M059J (cell line): ENCODE results near the gene ASRGL1. TPM values are rescaled to one million over a fixed set of nuclear protein-coding genes. Genes with fewer than 3 reads are reported as not detected.

Experiments used
- DNase-seq: peaks from one replicate; pipeline ENCODE4 v3.0.0-alpha.2; 2012; ENCODE audit warnings: low read depth
- total RNA-seq: library from RNA; depleted of rRNA; stranded (reverse); fragments of >200 nt; shearing (Covaris generic); gene quantifications from 2 replicates; pipeline ENCODE4 v1.2.3, GENCODE V29; 2014

Gene ASRGL1
- total RNA-seq, 1 experiment from 2014 or later, result 25.8 TPM

DNA sequence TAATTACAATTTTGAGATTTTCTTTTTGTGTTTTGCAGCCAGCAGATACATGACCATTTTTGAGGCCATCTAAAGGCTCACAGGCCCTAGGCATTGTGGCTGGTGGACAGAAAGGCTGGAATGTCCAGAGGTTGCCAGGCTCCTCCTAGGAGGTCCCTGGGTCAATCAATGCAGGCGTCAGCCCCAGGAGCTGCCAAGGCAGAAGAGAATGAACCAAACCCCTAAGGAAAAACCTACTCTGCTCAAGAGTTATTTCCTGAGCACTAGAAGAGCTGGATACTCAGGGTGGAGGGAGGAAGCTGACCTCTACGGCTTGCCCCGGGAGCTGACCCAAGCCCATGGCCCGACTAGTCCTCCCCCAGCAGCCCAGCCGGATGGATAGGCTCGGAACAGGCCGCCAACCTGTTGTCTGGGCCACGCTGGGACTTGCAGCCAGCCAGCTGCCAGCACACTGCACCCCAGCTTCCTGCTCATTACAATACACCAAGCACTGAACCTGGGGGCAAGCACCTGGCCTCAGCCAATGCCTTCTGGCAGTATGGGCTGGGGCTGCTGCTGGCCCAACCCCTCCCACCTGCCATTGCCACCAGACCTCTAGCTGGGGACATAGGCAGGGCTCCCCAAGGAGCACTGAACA lies 75.9 kb downstream of the ASRGL1 start:
- no peak for DNase-seq

DNA sequence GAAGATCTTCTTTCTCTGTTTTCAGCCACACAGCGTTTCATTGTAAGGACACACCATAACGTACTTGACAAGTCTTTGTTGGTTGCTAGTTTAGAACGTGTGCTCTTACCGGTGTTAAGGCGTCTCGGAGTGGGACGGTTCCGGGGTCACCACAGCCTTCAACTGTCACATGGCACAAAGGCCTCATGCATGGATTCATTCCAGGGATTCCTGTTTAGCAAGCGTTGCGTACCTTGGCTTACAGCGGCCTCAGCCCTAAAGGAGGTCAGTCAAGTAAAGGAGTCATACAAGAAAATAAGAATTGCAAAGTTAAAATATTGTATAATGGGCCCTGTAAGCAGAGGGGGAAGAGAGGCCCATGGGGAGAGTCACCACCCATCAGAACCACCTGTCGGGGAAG lies 79.3 kb downstream of the ASRGL1 start:
- DNase-seq, result no peak

DNA sequence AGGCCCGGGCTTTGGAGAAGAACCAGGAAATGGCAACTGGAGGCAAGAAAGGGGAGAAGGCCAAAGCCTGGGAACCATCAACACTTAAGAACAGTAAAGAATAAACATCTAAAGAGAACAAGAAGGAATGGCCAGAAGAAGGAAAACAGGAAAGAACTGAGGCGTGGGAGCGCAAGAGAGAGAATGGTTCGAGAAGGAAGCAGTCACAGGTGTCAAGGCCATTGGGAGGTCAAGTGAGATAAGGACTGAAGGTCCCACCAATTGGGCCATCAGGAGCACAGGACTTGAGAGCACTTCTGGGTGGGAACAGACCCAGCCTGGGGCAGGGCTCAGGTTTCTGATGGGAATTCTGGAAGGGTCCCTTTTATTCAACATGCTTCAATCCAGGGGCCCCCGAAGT lies 80.9 kb downstream of the ASRGL1 start:
- DNase-seq, result no peak

DNA sequence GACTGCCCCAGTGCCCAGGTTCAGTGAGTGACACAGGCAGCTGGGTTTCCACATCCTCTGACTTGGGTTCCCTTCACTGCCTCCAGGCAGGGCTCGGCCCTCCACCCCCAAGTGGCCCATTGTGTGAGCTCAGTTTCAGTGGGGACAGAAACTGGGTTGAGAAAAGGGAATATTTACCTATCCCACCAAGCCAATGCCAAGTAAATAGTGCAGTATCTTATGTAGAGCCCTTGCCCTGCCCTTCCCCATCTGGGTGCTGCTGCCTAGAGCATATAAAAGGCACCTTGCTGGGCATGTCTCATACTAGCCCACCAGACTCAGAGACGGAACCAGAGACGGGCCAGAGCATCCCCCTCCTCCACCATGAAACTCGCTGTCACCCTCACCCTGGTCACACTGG lies 81.5 kb downstream of the ASRGL1 start, which contains the start of gene SCGB1A1:
TSS of gene SCGB1A1 (plus strand) at position 301 of the 400 bp plus-strand sequence. CDS start at position 364, 63 bp downstream.
- no peak for DNase-seq

DNA sequence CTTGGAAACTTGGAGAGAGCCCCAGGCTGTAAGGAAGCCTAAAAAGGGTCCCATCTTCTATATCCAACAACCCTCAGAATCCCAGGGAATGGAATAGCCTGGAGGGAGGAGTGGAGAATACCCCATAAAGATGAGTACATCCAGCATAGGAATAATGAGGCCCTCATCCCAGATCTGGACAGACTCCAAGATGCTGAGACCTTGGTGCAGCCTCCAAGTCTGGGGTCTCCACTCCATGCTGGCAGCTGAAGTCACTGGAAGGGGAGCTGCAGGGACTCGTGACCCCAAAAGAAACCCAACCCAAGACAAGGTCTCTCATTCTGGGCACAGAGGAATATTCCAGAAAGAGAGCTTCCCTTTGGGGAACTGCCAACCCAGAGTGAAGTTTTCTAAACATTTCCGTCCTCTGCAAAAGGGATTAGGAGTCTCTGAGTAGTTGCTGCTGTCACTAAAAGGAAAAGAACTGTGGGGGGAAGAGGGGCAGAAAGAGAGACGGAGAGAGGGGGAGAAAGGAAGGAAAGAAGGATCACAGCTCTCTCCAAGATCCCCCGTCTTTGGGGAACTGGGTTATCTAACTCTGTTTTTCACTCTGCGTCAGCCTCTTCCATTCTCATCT lies 82.2 kb downstream of the ASRGL1 start:
- DNase-seq, result no peak

DNA sequence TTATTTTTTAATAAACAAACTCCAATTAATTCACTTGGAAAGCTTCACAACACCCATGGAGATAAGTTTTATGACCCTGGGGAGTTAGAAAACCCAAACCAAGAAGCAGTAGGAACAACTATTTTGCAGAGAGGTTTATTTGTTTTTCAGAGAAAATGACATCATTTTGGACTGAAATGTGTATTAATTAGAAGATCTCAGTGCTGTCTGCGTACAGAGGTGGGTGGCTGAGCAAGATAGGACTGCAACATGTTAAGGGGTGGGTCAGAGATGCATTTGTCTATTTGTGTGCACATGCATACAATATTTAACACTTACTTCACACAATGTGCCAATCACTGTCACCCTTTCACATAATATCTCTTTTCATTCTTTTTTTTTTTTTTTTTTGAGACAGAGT lies 82.7 kb downstream of the ASRGL1 start:
- DNase-seq, result no peak

DNA sequence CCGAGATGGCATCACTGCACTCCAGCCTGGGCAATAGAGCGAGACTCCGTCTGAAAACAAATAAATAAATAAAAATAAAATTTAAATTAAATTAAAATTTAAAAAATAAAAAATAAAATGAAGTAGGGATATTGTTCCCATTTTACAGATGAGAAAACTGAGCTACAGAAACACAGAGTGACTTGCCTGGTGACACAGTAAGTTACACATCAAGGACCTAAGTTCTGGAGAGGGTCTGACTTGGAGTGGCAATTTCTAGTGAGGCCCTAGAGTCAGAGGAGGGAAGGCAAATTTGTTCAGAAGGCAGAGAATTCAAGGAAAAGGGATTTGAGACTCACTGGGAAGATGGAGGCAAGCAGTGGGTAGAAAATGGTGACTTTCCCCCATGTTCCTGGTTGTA lies 83.6 kb downstream of the ASRGL1 start:
- DNase-seq, result no peak

DNA sequence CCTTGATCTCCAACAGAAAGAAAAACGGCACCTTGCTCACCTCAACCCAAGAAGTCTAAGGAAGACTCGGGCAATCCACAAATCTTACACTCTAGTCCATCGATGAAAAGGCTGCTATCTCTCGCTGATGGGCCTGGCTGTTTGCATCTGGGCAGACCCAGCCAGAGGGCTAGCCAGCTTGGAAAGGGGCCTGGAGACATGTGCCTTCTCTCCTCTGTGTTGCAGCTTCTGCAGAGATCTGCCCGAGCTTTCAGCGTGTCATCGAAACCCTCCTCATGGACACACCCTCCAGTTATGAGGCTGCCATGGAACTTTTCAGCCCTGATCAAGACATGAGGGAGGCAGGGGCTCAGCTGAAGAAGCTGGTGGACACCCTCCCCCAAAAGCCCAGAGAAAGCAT lies 84.7 kb downstream of the ASRGL1 start:
- DNase-seq, result no peak

DNA sequence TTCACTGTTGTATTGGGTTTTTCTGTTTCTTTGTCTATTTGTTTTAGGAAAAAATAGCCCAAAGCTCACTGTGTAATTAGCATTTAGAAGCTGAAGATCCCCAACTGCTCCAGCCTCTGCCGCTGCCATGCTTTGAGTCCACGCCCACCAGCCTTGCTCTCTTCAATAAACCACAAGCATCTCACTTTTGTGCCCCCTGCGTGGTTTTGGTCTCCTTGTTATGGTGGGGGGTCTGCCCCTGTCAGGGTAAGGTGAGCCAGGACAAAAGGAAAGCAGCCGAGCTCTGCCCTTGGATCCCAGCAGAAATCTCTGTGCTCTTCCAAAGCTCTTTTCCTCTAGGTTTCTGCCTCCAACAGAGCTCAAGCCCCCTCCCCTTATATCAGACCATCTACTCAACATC lies 85.8 kb downstream of the ASRGL1 start:
- no peak for DNase-seq

DNA sequence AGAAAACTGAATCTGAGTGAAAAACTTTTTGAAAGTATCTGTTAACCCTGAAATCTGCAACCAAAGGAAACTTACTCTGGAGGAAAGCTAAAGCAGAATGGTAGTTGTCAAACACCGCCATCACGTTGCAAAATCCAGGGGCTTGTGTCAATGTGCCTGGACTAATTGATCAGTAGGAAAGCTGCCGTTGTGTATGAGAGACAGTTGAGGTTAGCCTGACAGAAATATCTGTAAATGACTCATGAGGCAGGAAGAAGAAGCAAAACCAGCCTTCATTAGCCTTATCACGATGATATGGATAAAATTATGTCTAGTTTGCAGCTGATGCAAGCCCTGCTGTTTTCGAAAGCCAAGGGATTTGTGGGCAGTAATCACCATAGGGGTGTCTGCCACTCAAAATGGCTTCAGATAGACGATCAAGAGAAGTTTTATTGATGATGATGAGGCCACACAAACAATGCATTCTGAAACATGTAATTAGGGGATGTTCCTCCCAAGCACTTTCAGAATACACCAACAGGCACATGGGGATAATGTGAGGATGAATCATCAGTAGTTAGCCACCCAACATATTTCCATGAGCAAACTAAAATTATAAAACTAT lies 90.5 kb downstream of the ASRGL1 start:
- DNase-seq, result peak; percentile 68

DNA sequence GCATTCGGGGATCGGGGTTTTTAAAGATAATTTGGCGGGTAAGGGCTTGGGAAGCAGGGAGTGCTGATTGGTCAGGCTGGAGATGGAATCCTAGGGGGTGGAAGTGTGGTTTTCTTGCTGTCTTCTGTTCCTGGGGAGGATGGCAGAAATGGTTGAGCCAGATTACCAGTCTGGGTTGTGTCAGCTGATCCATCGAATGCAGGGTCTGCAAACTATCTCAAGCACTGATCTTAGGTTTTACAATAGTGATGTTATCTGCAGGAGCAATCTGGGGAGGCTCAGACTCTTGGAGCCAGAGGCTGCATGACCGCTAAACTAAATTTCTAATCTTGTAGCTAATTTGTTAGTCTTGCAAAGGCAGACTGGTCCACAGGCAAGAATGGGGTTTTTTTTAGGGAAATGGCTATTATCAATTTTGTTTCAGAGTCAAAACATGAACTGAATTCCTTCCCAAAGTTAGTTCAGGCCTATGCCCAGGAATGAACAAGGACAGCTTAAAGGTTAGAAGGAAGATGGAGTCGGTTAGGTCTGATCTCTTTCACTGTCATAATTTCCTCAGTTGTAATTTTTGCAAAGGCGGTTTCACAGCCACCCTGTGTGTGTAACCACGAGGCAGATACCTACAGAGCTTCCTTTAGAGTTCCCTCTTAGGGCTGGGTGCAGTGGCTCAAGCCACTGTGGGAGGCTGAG lies 91.8 kb downstream of the ASRGL1 start:
- peak; percentile 38 for DNase-seq

DNA sequence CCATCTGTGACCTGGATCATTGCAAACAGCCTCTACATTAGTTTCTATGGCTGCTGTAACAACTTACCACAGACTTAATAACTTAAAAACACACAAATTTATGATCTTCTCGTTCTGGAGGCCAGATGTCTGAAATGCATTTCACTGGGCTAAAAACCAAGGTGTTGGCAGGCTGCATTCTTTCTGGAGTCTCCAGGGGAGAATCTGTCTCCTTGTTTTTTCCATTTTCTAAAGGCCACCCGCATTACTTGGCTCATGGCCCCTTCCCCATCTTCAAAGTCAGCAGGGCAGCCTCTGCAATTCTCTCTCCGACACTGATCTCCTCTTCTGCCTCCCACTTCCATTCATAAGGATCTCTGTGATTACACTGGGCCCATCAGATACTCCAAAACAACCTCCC lies 93.2 kb downstream of the ASRGL1 start:
- no peak for DNase-seq

DNA sequence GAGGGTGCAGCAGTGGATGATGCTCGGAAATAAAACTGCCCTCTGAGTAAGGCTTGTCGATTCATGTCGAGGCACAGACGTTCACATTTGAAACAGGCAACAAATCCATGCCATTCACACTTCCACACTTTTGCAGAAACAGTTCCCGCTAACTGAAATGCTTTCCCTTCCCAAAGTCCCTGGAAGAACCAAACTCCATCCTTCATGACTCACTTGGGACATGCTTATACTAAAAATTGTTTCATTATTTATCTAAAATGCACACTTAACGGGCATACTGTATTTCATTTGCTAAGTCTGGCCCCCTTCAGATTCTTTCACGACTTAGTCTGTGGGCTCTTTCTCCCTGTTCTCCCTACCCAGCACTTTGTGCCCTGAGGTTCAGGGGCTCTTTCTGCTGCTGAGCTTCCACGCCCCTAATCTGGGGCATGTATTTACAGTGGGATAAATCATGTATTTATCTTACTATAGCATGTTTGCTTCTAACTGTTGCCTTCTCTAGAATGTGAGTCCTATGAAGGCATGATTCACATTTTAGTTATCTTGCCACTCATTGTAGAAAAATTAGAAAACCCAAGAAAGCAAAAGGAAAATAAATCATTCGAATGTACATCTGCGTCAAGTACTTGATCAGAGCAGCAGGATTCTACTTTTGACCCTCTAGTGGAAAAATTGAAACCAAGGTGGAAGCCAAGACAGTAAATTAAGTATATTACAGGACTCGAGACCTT lies 94.1 kb downstream of the ASRGL1 start:
- DNase-seq, result peak; percentile 88

DNA sequence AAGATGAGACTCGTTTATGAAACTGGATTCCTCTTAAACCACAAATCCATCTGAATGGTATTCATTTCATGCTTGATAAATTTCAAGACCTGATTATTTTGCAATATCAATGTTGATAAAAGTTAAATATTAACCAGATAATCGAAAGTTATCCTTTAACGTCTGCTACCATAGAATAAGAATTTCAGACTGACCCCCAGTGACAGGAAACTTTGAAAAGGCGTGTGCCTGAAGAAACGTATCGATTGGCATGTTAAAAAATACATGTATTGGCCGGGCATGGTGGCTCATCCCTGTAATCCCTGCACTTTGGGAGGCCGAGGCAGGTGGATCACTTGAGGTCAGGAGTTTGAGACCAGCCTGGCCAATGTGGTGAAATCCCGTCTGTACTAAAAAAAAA lies 95.4 kb downstream of the ASRGL1 start:
- DNase-seq, result no peak

DNA sequence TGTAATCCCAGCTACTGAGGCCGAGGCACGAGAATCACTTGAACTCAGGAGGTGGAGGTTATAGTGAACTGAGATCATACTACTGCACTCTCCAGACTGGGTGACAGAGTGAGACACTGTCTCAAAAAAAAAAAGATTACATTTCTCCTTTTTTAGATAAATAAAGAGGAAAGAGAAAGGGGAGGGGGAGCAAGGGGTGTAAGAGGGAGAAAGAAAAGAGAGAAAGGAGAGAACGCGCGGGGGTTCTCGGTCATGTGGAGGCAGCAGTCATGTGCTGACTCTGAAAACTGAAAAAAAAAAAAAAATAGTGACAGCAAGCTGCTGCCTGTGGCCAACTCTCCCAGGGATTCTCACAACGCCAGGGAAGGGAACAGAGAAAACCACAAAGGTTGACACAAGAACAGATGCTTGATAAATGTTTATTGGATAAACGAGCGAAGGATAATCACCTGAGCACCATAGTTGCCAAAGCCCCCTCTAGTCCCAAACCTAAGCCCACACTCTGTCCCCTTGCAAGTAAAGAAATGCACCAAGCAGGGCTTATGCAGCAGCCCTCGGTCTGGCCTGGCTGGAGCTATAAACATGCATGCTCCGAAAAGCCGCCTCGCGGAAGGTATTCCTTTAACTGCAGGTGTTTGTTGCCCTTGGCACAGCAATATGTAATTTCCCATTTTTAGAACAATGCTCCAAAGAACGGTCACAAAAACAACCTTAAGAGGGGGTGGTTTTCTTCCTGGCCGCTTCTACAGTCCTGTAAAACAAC lies 96.1 kb downstream of the ASRGL1 start:
- DNase-seq, result peak; percentile 43

DNA sequence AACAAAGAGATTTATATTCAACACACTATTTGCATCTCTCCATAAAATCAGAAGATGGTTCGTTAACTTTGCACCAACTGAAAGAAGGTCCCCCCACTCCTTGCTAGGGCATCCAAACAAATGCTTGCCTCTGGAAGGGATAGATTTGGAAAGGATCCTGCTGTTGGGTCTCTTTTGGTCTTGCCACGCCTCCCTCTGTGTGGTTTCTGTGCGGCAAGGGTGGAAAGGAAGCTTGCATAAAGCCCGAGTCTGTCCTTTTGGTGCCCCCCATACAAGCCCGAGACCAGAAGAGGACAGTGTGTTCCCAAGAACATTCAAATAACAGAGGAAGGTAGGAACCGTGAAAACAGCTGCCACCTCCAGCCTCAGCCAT lies 96.6 kb downstream of the ASRGL1 start:
- DNase-seq, result no peak

DNA sequence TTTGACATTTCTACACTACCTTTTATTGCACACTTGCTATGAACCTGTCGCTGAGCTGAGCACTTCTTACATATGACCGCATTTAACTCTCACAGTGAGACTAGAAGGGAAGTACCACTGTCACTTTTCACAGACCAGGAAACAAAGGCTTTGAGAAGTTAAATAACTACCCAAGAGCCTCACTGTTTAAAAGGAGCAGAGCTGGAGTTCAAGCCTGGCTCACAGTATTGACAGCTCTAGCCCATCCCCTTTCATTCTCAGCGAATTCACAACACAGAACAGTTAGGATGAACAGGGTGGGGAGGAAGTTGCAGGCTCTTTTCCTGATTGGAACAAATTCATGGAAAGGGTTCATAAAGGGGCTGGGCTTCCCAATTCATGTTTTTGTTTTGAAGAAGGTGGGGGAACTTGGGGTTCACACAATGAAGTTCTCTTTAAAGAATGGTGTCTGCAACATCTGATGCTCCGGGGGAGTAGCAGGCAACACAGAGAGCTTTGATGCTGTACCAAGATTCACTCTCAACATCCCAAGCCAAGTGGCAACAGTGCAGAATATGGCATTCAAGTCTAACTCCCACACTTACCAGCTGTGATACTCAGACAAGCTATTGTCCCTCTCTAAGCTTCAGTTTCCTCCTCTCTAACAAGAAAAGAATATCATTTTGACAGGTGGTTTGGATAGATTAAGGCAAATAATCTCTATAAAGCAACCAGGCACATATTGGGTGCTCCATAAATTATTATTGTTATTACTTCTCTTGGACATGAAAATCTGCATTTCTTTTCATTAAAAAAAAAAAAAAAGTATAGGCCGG lies 98.8 kb downstream of the ASRGL1 start:
- no peak for DNase-seq

DNA sequence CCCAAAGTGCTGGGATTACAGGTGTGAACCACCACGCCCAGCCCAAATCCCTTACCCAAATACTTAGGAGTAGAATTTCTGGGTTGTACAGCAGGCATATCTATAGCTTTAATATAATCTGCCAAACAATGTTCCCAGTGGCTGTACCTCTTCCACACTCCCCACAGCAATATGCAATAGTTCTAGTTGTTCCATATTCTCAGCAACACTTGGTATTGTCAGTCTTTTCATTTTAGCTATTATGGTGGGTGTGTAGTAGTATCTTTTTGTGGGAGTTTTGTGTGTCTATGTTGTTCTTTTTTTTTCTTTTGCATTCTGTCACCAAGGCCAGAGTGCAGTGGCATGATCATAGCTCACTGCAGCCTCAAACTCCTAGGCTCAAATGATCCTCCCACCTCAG lies 100.4 kb downstream of the ASRGL1 start:
- DNase-seq, result no peak

DNA sequence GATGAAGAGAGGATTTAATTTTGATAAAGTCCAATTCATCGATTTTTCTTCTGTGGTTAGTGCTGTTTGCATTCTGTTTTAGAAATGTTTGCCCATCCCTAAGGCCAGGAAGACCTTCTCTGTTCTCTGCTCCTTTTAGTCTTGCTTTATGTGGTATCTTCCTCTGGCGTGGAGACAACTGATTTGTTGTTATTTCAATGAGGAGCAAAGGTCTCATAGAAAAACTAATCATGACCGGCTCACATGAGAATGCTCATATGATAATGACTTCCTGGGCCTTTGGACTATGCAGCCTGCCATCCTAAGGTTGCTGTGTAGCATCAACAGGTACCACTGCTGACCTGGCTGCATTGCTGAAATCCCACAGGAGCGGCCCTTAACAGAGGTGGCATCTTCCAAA lies 101.4 kb downstream of the ASRGL1 start:
- DNase-seq, result no peak

DNA sequence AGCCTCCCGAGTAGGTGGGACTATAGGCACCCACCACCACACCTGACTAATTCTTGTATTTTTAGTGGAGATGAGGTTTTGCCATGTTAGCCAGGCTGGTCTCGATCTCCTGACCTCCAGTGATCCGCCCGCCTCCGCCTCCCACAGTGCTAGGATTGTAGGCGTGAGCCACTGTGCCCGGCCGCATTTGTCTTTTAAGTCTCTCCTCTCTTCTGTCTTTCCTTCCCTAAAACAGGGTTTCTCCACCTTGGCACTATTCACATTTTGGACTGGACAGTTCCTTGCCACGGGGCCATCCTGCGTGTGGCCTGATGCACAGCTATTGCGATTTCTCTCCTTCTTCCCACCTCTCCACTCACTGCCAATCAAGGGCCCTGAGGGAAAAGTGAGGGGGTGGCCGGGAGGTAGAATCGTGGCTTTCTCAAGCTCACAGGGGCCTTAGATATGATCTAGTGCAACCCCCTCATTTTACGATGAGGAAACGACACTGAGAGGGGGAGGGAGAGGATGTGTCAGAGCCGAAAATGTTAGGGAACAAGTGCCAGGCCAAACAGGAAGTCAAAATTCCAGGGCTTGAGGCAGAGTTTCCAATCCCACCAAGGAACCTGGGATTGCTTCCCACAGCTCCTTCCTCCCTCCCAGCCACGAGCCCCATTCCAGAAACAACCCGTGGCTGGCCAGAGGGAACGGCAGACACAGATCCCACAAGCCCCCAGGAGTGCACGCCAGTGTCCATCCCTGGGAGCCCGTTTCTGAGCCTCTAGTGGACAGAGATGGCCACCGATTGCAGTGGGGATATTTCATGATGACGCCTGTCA lies 102.7 kb downstream of the ASRGL1 start:
- DNase-seq, result peak; percentile 77
